Hepatocyte (in vitro differentiated cells): ENCODE data around the gene KDM6A. TPM values are rescaled to one million over a fixed set of nuclear protein-coding genes. Genes with fewer than 3 reads are reported as not detected.
"Not testable (repeated sequence)": the region's sequence is repeated elsewhere in the genome, so short reads cannot be mapped to it uniquely, and the experiment has no call there.

Experiments
- DNase-seq: peaks from one replicate; pipeline ENCODE4 v3.0.0-alpha.2; 2016; ENCODE audit warnings: low spot score
- H2AFZ ChIP-seq: fragments of 200-600 bp; sonication (generic); 2 replicates; pipeline ENCODE4 v1.6.0; 2016; ENCODE audit warnings: antibody characterized with exemption, mild to moderate bottlenecking
- H3K27ac ChIP-seq: fragments of 200-600 bp; sonication (generic); 2 replicates; pipeline ENCODE4 v1.5.1; 2016; ENCODE audit warnings: mild to moderate bottlenecking
- H3K27me3 ChIP-seq: fragments of 200-600 bp; sonication (generic); 2 replicates; pipeline ENCODE4 v1.6.1; 2016
- H3K36me3 ChIP-seq: fragments of 200-600 bp; sonication (generic); replicated peaks from 2 replicates; pipeline ENCODE4 v1.5.1; 2016; ENCODE audit warnings: low read depth; ENCODE audit not compliant: insufficient read depth
- H3K4me1 ChIP-seq: fragments of 200-600 bp; sonication (generic); 2 replicates; pipeline ENCODE4 v1.5.1; 2016; ENCODE audit warnings: mild to moderate bottlenecking, moderate library complexity; ENCODE audit not compliant: insufficient read depth
- H3K4me2 ChIP-seq: fragments of 200-600 bp; sonication (generic); 2 replicates; pipeline ENCODE4 v1.6.0; 2016
- H3K4me3 ChIP-seq: fragments of 200-600 bp; sonication (generic); 2 replicates; pipeline ENCODE4 v1.5.1; 2016; ENCODE audit warnings: mild to moderate bottlenecking
- H3K79me2 ChIP-seq: fragments of 200-600 bp; sonication (generic); 2 replicates; pipeline ENCODE4 v1.6.0; 2017; ENCODE audit warnings: mild to moderate bottlenecking
- H3K9me2 ChIP-seq: fragments of 200-600 bp; sonication (generic); replicated peaks from 2 replicates; pipeline ENCODE4 v1.6.0; 2017; ENCODE audit warnings: mild to moderate bottlenecking; ENCODE audit not compliant: insufficient read depth
- H3K9me3 ChIP-seq: fragments of 200-600 bp; sonication (generic); 2 replicates; pipeline ENCODE4 v1.5.1; 2016; ENCODE audit warnings: low read depth, mild to moderate bottlenecking
- H4K20me1 ChIP-seq: fragments of 200-600 bp; sonication (generic); 2 replicates; pipeline ENCODE4 v1.6.0; 2016; ENCODE audit warnings: mild to moderate bottlenecking; ENCODE audit not compliant: insufficient read depth, poor library complexity, severe bottlenecking
- CTCF ChIP-seq: fragments of 200-600 bp; sonication (generic); IDR thresholded peaks from 2 replicates; pipeline ENCODE4 v1.5.1; 2016; ENCODE audit warnings: antibody characterized with exemption, mild to moderate bottlenecking; ENCODE audit not compliant: poor library complexity
- EZH2 ChIP-seq: fragments of 200-600 bp; sonication (generic); IDR thresholded peaks from 2 replicates; pipeline ENCODE4 v1.6.1; 2016; ENCODE audit warnings: antibody characterized with exemption, mild to moderate bottlenecking, borderline replicate concordance
- EZH2phosphoT487 ChIP-seq: fragments of 200-600 bp; sonication (generic); IDR thresholded peaks from one replicate; pipeline ENCODE4 v1.6.1; 2018; ENCODE audit warnings: antibody characterized with exemption, mild to moderate bottlenecking, low read depth, moderate library complexity; ENCODE audit not compliant: unreplicated experiment, severe bottlenecking
- WGBS: methylation state at CpG from one replicate; pipeline ENCODE4 v1.1.6; 2016; ENCODE audit warnings: low lambda C conversion rate; ENCODE audit errors: missing lambda C conversion rate; 5-methylcytosine and 5-hydroxymethylcytosine counted together
- polyA plus RNA-seq: library from polyadenylated mRNA; unstranded; fragments of >200 nt; fragmentation: Nextera tagmentation; extraction: Ambion mirVana; gene quantifications from 2 replicates; pipeline ENCODE4 v1.2.1, GENCODE V29; 2016
- total RNA-seq: library from RNA; depleted of rRNA; stranded (reverse); fragments of >200 nt; gene quantifications from 2 replicates; pipeline ENCODE4 v1.2.3, GENCODE V29; 2014

KDM6A gene
- total and polyA plus RNA-seq, 2 experiments from 2014 or later: 13.7 to 46.2 TPM

- no peaks in the 10 kb centered on the region for H3K36me3 ChIP-seq
- no peaks in the 10 kb centered on the region for H3K9me3 ChIP-seq
- no peak overlapping the region for H3K4me3 ChIP-seq
- no peak overlapping the region for H3K4me2 ChIP-seq
- DNase-seq: no peak
- 64% methylated on average over 1 of the region's 1 CpG for WGBS
- no peaks in the 10 kb centered on the region for H4K20me1 ChIP-seq
- no peaks in the 10 kb centered on the region for H3K27me3 ChIP-seq
- H3K79me2 ChIP-seq: peaks cover 16% of the 10 kb centered on the region
- H3K27ac ChIP-seq: no peak overlapping the region
- H3K4me1 ChIP-seq: no peaks in the 10 kb centered on the region
- H2AFZ ChIP-seq: no peak overlapping the region
- H3K9me2 ChIP-seq: no peaks in the 10 kb centered on the region
- TF ChIP-seq EZH2phosphoT487 (no peak), CTCF (no peak), EZH2 (no peak)
These were observed 173.4 kb downstream of the KDM6A start for GRCh38 chrX:45046417-45046816.

- Histone ChIP-seq H3K27me3 (no peaks in the 10 kb centered on the region), H3K9me2 (no peaks in the 10 kb centered on the region)
- no peak for TF ChIP-seq CTCF
- TF ChIP-seq EZH2phosphoT487: no peak
- no peak for TF ChIP-seq EZH2
These were observed 177.6 kb downstream of the KDM6A start for GRCh38 chrX:45050558-45050957.

GRCh38 chrX:45056428-45057145, 183.6 kb downstream of the KDM6A start:
- H3K4me1 ChIP-seq: no peaks in the 10 kb centered on the region
- H3K9me2 ChIP-seq: no peaks in the 10 kb centered on the region
- TF ChIP-seq EZH2: no peak
- TF ChIP-seq EZH2phosphoT487: no peak
- TF ChIP-seq CTCF: no peak
- no peak overlapping the region for H3K4me2 ChIP-seq
- 54% methylated on average over 2 of the region's 2 CpGs for WGBS
- H3K36me3 ChIP-seq: no peaks in the 10 kb centered on the region
- H3K4me3 ChIP-seq: no peak overlapping the region
- no peak overlapping the region for H2AFZ ChIP-seq
- no peak overlapping the region for H3K27ac ChIP-seq
- no peak for DNase-seq
- H4K20me1 ChIP-seq: no peaks in the 10 kb centered on the region
- no peaks in the 10 kb centered on the region for H3K9me3 ChIP-seq
- H3K79me2 ChIP-seq: peaks cover 11% of the 10 kb centered on the region
- H3K27me3 ChIP-seq: no peaks in the 10 kb centered on the region

More at GRCh38 chrX:45050558-45050957, 177.6 kb downstream of the KDM6A start:
- no peak for DNase-seq
- Histone ChIP-seq H3K36me3 (no peaks in the 10 kb centered on the region), H3K4me2 (no peak overlapping the region), H2AFZ (no peak overlapping the region), H3K9me3 (no peaks in the 10 kb centered on the region), H3K4me3 (no peak overlapping the region), H3K4me1 (no peaks in the 10 kb centered on the region), H3K79me2 (peaks cover 23% of the 10 kb centered on the region), H4K20me1 (no peaks in the 10 kb centered on the region), H3K27ac (no peak overlapping the region)

- H3K9me2 ChIP-seq, H3K27me3 ChIP-seq, DNase-seq, H3K4me3 ChIP-seq, H2AFZ ChIP-seq, H3K4me2 ChIP-seq, H3K9me3 ChIP-seq, H4K20me1 ChIP-seq, H3K4me1 ChIP-seq, H3K27ac ChIP-seq, H3K79me2 ChIP-seq, H3K36me3 ChIP-seq: not testable (repeated sequence)
- WGBS: 76% methylated on average over 2 of the region's 2 CpGs
These were observed 186.9 kb downstream of the KDM6A start for GRCh38 chrX:45059906-45060305.
